HCT116 (cell line): ENCODE data around the gene PIGM.

Experiments used
- RAD21 ChIP-seq: IDR thresholded peaks from 2 replicates; pipeline ENCODE4 v1.6.1; 2012; ENCODE audit warnings: low read depth, mild to moderate bottlenecking
- TF ChIP-seq, protein P1 (sequence below): IDR thresholded peaks from 2 replicates; pipeline ENCODE4 v1.6.1; 2012
- TF ChIP-seq, protein P2 (sequence below), 3 experiments: fragments of 200-600 bp in 1 of 3; sonication (generic) in 1 of 3; IDR thresholded peaks in 2 of 3; conservative IDR thresholded peaks in 1 of 3; 2 replicates each; pipeline ENCODE4 v1.5.1; 2012 to 2017; ENCODE audit warnings: low read depth in 2 of 3, low read length in 2 of 3, antibody characterized with exemption in 1 of 3, borderline replicate concordance in 1 of 3, control low read depth in 1 of 3, mild to moderate bottlenecking in 1 of 3, mixed read lengths in 1 of 3, mixed run types in 1 of 3, moderate library complexity in 1 of 3; ENCODE audit not compliant: insufficient read depth in 1 of 3

DNA sequence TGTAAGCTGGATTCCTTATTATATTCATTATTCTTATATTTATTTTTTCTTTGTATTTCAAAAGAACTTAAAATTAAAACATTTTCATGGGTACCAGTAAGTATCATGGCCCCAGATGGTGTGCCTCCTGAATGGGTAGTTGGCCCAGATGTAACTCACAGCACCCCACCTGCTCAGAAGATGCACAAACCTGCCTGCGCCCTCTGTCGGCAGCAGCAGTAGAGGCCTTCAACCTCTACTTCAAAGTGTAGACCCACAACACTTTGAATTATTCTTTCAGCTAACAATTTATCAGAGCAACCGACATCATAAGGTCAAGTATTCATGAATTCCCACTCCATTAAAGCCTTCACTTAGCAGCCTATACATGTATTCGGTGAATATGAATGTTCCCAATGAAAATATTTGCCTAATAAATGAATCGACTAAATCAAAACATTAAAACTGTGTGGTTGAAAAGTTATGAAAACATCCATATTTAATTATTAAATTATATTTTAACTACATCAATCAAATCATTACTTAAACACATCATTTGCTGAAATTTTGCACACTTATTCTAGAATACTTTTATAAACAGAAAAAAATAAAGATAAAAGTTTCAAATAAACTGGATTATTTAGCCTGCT lies 25.4 kb downstream of the PIGM start:
- peak; percentile 88 for TF ChIP-seq RAD21
- TF ChIP-seq, protein P1, sequence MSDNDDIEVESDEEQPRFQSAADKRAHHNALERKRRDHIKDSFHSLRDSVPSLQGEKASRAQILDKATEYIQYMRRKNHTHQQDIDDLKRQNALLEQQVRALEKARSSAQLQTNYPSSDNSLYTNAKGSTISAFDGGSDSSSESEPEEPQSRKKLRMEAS = no peak
- TF ChIP-seq, protein P2, sequence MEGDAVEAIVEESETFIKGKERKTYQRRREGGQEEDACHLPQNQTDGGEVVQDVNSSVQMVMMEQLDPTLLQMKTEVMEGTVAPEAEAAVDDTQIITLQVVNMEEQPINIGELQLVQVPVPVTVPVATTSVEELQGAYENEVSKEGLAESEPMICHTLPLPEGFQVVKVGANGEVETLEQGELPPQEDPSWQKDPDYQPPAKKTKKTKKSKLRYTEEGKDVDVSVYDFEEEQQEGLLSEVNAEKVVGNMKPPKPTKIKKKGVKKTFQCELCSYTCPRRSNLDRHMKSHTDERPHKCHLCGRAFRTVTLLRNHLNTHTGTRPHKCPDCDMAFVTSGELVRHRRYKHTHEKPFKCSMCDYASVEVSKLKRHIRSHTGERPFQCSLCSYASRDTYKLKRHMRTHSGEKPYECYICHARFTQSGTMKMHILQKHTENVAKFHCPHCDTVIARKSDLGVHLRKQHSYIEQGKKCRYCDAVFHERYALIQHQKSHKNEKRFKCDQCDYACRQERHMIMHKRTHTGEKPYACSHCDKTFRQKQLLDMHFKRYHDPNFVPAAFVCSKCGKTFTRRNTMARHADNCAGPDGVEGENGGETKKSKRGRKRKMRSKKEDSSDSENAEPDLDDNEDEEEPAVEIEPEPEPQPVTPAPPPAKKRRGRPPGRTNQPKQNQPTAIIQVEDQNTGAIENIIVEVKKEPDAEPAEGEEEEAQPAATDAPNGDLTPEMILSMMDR (IDR thresholded peaks at IDR 0.05 in 2 of 3, conservative IDR thresholded peaks at IDR 0.05 in 1 of 3; ENCODE audit: borderline replicate concordance in 1 of 3, insufficient read depth in 1 of 3, low read depth in 2 of 3, low read length in 2 of 3) = peak; percentile 94 to 98 (median 95)
